PFSK-1 (cell line): Measurements from ENCODE around the gene ATF6B.

Experiments used
- FOXP2 ChIP-seq: optimal IDR thresholded peaks from 2 replicates; pipeline ENCODE3; 2011; ENCODE audit warnings: borderline replicate concordance, control low read depth, inconsistent platforms; ENCODE audit not compliant: insufficient read depth; ENCODE audit errors: extremely low read length, extremely low read depth
- POLR2AphosphoS5 ChIP-seq: IDR thresholded peaks from 2 replicates; pipeline ENCODE4 v1.6.1; 2012; ENCODE audit warnings: low read depth, mild to moderate bottlenecking, control low read depth, low read length, moderate library complexity
- SIN3A ChIP-seq: IDR thresholded peaks from 2 replicates; pipeline ENCODE4 v1.6.1; 2012; ENCODE audit warnings: mild to moderate bottlenecking, low read length, moderate library complexity, borderline replicate concordance; ENCODE audit not compliant: insufficient read depth
- TAF1 ChIP-seq: IDR thresholded peaks from 2 replicates; pipeline ENCODE4 v1.6.1; 2012; ENCODE audit warnings: low read length, control low read depth, borderline replicate concordance; ENCODE audit not compliant: insufficient read depth
- TF ChIP-seq, protein P1 (sequence below), 2 experiments: IDR thresholded peaks; 2 replicates each; pipeline versions ENCODE4 v1.6.1 to v1.8.0; 2011 to 2012; ENCODE audit warnings: low read depth in 2 of 2, low read length in 2 of 2, control low read depth in 1 of 2, inconsistent platforms in 1 of 2, mild to moderate bottlenecking in 1 of 2, moderate library complexity in 1 of 2; ENCODE audit not compliant: insufficient read depth in 1 of 2

Gene ATF6B

DNA sequence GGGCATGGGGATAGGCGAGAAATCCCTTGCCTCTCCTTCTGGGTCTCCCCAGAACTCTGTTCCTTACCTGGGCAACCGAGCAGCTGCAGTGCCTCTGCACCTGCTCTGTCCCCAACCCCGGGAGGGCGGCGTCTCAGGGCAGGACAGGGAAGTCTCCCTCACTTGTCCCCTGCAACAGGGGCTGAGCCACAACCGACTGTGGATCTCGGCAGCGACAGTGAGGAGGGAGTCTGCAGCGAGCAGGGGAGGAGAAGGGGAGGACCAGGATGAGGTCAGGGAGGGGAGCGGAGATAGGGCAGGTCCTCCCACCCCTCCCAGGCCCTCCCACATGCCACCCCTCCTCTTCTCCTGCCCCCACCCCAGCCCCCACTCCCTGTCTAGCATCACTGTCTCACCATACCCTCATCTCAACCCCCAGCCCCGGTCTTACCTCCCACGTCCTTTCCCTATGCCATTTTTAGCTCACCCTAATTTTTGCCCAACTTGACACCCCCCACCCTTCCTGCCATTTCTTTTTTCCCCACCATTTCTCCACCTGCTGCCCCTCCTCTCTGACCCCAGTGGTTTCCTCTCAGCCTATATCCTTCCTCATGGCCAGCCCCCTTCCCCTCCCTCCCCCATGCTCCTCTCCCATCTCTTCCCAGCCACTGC, 18.8 kb downstream of the ATF6B start, which contains the start of gene TNXB:
TSS of gene TNXB (minus strand) at position 225 of the 651 bp plus-strand sequence. CDS start 11,140 bp downstream, outside the sequence.
- TF ChIP-seq FOXP2 (no peak), SIN3A (no peak), POLR2AphosphoS5 (no peak), TAF1 (no peak)
- TF ChIP-seq, protein P1, sequence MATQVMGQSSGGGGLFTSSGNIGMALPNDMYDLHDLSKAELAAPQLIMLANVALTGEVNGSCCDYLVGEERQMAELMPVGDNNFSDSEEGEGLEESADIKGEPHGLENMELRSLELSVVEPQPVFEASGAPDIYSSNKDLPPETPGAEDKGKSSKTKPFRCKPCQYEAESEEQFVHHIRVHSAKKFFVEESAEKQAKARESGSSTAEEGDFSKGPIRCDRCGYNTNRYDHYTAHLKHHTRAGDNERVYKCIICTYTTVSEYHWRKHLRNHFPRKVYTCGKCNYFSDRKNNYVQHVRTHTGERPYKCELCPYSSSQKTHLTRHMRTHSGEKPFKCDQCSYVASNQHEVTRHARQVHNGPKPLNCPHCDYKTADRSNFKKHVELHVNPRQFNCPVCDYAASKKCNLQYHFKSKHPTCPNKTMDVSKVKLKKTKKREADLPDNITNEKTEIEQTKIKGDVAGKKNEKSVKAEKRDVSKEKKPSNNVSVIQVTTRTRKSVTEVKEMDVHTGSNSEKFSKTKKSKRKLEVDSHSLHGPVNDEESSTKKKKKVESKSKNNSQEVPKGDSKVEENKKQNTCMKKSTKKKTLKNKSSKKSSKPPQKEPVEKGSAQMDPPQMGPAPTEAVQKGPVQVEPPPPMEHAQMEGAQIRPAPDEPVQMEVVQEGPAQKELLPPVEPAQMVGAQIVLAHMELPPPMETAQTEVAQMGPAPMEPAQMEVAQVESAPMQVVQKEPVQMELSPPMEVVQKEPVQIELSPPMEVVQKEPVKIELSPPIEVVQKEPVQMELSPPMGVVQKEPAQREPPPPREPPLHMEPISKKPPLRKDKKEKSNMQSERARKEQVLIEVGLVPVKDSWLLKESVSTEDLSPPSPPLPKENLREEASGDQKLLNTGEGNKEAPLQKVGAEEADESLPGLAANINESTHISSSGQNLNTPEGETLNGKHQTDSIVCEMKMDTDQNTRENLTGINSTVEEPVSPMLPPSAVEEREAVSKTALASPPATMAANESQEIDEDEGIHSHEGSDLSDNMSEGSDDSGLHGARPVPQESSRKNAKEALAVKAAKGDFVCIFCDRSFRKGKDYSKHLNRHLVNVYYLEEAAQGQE (IDR thresholded peaks at IDR 0.05; ENCODE audit: insufficient read depth in 1 of 2, low read depth in 2 of 2, low read length in 2 of 2) = no peak

DNA sequence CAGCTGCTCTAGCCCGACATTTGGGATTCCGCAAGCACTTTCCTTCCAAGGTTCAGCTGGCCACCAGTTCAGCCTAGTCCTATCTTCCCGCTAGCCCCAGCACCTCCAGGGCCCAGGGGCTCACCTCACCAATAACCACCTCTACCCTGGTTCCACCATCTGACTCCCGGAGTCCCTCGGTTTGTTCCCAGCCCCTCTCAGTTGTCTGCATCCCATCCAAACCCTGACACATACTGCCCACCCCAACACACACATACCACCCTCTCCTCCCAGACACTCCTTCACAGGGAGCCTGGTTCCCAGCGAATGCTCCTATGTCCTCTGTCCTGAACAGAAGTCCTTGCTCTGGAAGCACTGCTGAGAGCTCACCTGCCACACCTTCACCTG, 19.3 kb downstream of the ATF6B start:
- TF ChIP-seq TAF1 = no peak
- TF ChIP-seq FOXP2 = no peak
- TF ChIP-seq SIN3A = no peak
- TF ChIP-seq, protein P1 (IDR thresholded peaks at IDR 0.05; ENCODE audit: insufficient read depth in 1 of 2, low read depth in 2 of 2, low read length in 2 of 2) = no peak
- no peak for TF ChIP-seq POLR2AphosphoS5

DNA sequence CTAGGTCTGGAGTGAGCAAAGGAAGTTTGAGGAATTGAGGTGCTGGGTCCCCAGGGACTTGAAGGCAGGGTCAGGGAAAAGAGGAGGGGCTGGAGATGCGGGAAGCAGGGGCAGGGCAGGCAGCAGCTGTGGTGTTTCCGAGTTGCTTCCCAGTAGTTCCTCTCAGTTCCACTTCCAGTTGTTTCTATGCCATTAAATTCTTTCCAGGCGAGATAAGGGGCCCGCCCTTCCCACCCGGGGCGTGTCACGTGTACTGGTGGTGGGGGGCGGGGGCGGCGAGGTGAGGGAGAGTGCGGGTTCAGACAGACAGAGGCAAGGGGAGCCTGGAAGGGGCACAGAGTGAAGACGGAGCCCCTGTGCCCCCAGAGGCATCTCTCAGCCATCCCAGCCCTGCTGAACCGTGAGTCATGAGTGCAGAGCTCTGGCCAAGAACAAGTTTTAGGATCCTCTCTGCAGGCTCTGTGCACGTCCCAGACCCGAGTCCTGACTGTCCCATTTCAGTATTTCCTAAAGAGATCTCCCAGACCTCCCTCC, 19.9 kb downstream of the ATF6B start:
- TF ChIP-seq FOXP2 (no peak), POLR2AphosphoS5 (no peak), TAF1 (no peak), SIN3A (no peak)
- TF ChIP-seq, protein P1 (IDR thresholded peaks at IDR 0.05; ENCODE audit: insufficient read depth in 1 of 2, low read depth in 2 of 2, low read length in 2 of 2) = no peak

DNA sequence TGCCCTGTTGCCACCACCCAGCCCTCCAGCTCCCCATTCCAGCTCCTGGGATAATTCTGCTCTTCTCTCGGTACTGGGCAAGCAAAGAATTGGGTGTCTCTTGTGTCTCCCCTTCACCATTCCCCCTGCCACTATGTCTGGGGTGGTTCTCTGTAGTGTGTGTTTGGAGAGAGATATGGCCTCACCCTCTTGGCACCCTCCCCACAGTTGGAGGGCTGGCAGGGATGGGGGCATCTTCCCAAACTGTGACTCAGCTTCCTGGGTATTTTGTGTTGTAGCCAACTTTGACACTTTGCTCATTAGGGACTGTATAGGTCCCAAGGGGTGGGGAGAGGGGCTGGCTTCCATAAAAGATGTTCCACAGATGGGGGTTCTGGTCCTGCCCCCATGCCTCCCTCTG, 20.6 kb downstream of the ATF6B start:
- TF ChIP-seq POLR2AphosphoS5 (no peak), FOXP2 (no peak), SIN3A (no peak), TAF1 (no peak)
- TF ChIP-seq, protein P1 (IDR thresholded peaks at IDR 0.05; ENCODE audit: insufficient read depth in 1 of 2, low read depth in 2 of 2, low read length in 2 of 2) = no peak

DNA sequence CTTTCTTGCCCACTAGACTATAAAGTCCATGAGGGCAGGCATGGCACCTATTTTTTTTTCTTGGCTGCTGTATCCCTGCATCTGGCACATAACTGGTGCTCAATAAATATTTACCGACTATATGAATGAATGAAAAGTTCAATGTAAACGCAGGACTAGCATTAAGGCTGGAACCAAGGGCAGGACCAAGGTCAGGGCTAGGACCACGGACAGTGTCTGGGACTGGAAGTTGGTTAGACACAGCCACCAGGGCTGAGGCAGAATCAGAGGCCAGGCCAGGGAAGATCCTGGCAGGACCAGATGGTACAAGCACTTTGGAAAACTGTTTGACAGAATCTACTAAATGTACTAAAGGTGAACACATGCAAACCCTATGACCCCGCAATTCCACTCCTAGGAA, 22.6 kb downstream of the ATF6B start:
- TF ChIP-seq TAF1 = no peak
- no peak for TF ChIP-seq FOXP2
- TF ChIP-seq, protein P1 (IDR thresholded peaks at IDR 0.05; ENCODE audit: insufficient read depth in 1 of 2, low read depth in 2 of 2, low read length in 2 of 2) = peak; percentile 95 to 99
- TF ChIP-seq SIN3A = peak; percentile 98
- TF ChIP-seq POLR2AphosphoS5 = no peak
